ENCODE measurements around the gene MADCAM1.

GRCh38 chr19:482186-483041 lies 13.9 kb upstream of the MADCAM1 start:
- TF ChIP-seq CTCF (conservative IDR thresholded peaks at IDR 0.05) (no peak; the same call in 1 of the 2 replicates), ZFX (IDR thresholded peaks at IDR 0.05) (no peak)

All from C4-2B (cell line).